HCT116 (cell line): ENCODE results near the gene GPSM3. TPM values are rescaled to one million over a fixed set of nuclear protein-coding genes. Genes with fewer than 3 reads are reported as not detected.

ENCODE experiments used
- ATAC-seq: fragments of 200-7000 bp; cut with Tn5 transposase; 2 replicates; pipeline ENCODE4 v1.9.1; 2020; ENCODE audit warnings: mild to moderate bottlenecking, moderate library complexity
- BruUV-seq: library from RNA; stranded (reverse); fragments of 400-500 nt; replicated peaks from 2 replicates; lab custom pipeline; 2021; lab: Mats Ljungman, UMichigan
- CTCF ChIA-PET: fragments of 300-600 bp; sonication (Branson Sonifier 250); formaldehyde crosslinking; loops from one replicate; lab custom pipeline; 2021; ENCODE audit warnings: antibody characterized with exemption; lab: Charles Lee
- POLR2A ChIA-PET: fragments of 300-600, 350-600 bp; sonication (Branson Sonifier 250); formaldehyde crosslinking; loops from one replicate; lab custom pipeline; 2021; ENCODE audit warnings: antibody characterized with exemption; lab: Charles Lee
- RAD21 ChIA-PET, 2 experiments: fragments of 300-600 bp; sonication (Branson Sonifier 250); formaldehyde crosslinking; loops; one replicate each; lab custom pipeline; 2023; ENCODE audit warnings: low total read pairs in 2 of 2; ENCODE audit not compliant: uncharacterized antibody in 2 of 2, unreplicated experiment in 2 of 2, low non-redundant PET in 1 of 2; lab: Charles Lee
- DNase-seq: peaks from one replicate; pipeline ENCODE4 v3.0.0-alpha.2; 2010; ENCODE audit warnings: low read depth, low spot score
- H2AFZ ChIP-seq: fragments of 200-600 bp; shearing (Covaris generic), sonication (generic); 2 replicates; pipeline ENCODE4 v1.6.1; 2017; ENCODE audit warnings: low read depth, mixed run types, mixed read lengths, antibody characterized with exemption, low read length; ENCODE audit not compliant: poor library complexity, severe bottlenecking
- H3K27ac ChIP-seq: 2 replicates; pipeline ENCODE4 v1.5.1; 2012; ENCODE audit warnings: low read depth, low read length
- H3K27me3 ChIP-seq: fragments of 200-600 bp; sonication (generic); 2 replicates; pipeline ENCODE4 v1.6.1; 2016; ENCODE audit warnings: mixed run types, low read length, mixed read lengths; ENCODE audit not compliant: insufficient read depth
- H3K36me3 ChIP-seq, 2 experiments: fragments of 200-500 bp in 1 of 2; fragments of 200-600 bp in 1 of 2; sonication (Bioruptor generic) in 1 of 2; sonication (generic) in 1 of 2; 2 replicates each; pipeline versions ENCODE4 v1.5.1 to v1.6.1; 2014 to 2016; ENCODE audit warnings: low read length in 2 of 2, inconsistent platforms in 1 of 2, mixed read lengths in 1 of 2, mixed run types in 1 of 2; ENCODE audit not compliant: insufficient read depth in 2 of 2, control insufficient read depth in 1 of 2
- H3K4me1 ChIP-seq, 2 experiments: fragments of 200-600 bp in 1 of 2; sonication (generic) in 1 of 2; 2 replicates each; pipeline versions ENCODE4 v1.5.1 to v1.6.1; 2012 to 2017; ENCODE audit warnings: low read length in 2 of 2, inconsistent platforms in 1 of 2, mild to moderate bottlenecking in 1 of 2, mixed read lengths in 1 of 2, mixed run types in 1 of 2, moderate library complexity in 1 of 2; ENCODE audit not compliant: insufficient read depth in 2 of 2, control insufficient read depth in 1 of 2
- H3K4me2 ChIP-seq: fragments of 200-600 bp; sonication (generic); 2 replicates; pipeline ENCODE4 v1.6.1; 2017; ENCODE audit warnings: mixed run types, low read length, mixed read lengths
- H3K4me3 ChIP-seq, 2 experiments: fragments of 200-600 bp in 1 of 2; sonication (generic) in 1 of 2; replicated peaks in 1 of 2; 2 replicates each; pipeline ENCODE4 v1.5.1; 2011 to 2016; ENCODE audit warnings: low read length in 2 of 2, control low read depth in 1 of 2, low read depth in 1 of 2, mild to moderate bottlenecking in 1 of 2, mixed read lengths in 1 of 2, mixed run types in 1 of 2
- H3K79me2 ChIP-seq: fragments of 200-600 bp; sonication (generic); 2 replicates; pipeline ENCODE4 v1.6.1; 2017; ENCODE audit warnings: mild to moderate bottlenecking, mixed run types, low read length, moderate library complexity, mixed read lengths; ENCODE audit not compliant: insufficient read depth
- H3K9ac ChIP-seq: fragments of 200-600 bp; sonication (generic); 2 replicates; pipeline ENCODE4 v1.6.1; 2016; ENCODE audit warnings: low read length, mixed read lengths
- H3K9me2 ChIP-seq: fragments of 200-600 bp; sonication (generic), shearing (Covaris generic); 2 replicates; pipeline ENCODE4 v1.6.1; 2017; ENCODE audit warnings: mixed run types, mild to moderate bottlenecking, moderate library complexity; ENCODE audit not compliant: insufficient read depth
- H3K9me3 ChIP-seq, 2 experiments: fragments of 200-500 bp in 1 of 2; fragments of 200-600 bp in 1 of 2; sonication (Bioruptor generic) in 1 of 2; sonication (generic) in 1 of 2; 2 replicates each; pipeline ENCODE4 v1.6.1; 2014 to 2017; ENCODE audit warnings: low read length in 2 of 2, mixed read lengths in 2 of 2, inconsistent platforms in 1 of 2, low read depth in 1 of 2, mild to moderate bottlenecking in 1 of 2, mixed run types in 1 of 2, moderate library complexity in 1 of 2; ENCODE audit not compliant: control insufficient read depth in 1 of 2, insufficient read depth in 1 of 2
- H4K20me1 ChIP-seq: fragments of 200-600 bp; sonication (generic), shearing (Covaris generic); 2 replicates; pipeline ENCODE4 v1.6.1; 2017; ENCODE audit warnings: mixed run types, mild to moderate bottlenecking, moderate library complexity; ENCODE audit not compliant: insufficient read depth
- ATF3 ChIP-seq: IDR thresholded peaks from 2 replicates; pipeline ENCODE4 v1.6.1; 2012
- CBX3 ChIP-seq: IDR thresholded peaks from 2 replicates; pipeline ENCODE4 v1.6.1; 2012; ENCODE audit warnings: low read depth
- EGR1 ChIP-seq: IDR thresholded peaks from 2 replicates; pipeline ENCODE4 v1.6.1; 2012; ENCODE audit warnings: low read depth
- ELF1 ChIP-seq: IDR thresholded peaks from 2 replicates; pipeline ENCODE4 v1.6.1; 2012; ENCODE audit warnings: low read depth, borderline replicate concordance
- EZH2 ChIP-seq: fragments of 200-600 bp; sonication (generic); IDR thresholded peaks from 2 replicates; pipeline ENCODE4 v1.6.1; 2017; ENCODE audit warnings: antibody characterized with exemption, mixed run types
- POLR2A ChIP-seq: IDR thresholded peaks from 2 replicates; pipeline ENCODE4 v1.7.0; 2011; ENCODE audit warnings: borderline replicate concordance; ENCODE audit not compliant: insufficient read depth, insufficient read length; ENCODE audit errors: extremely low read depth
- RAD21 ChIP-seq: IDR thresholded peaks from 2 replicates; pipeline ENCODE4 v1.6.1; 2012; ENCODE audit warnings: low read depth, mild to moderate bottlenecking
- SP1 ChIP-seq: IDR thresholded peaks from 2 replicates; pipeline ENCODE4 v1.6.1; 2012; ENCODE audit warnings: low read depth
- ZFX ChIP-seq: fragments of 450-650 bp; IDR thresholded peaks from 2 replicates; pipeline ENCODE4 v1.6.1; 2017
- ZNF274 ChIP-seq: fragments of 200-500 bp; sonication (Bioruptor generic); IDR thresholded peaks from 2 replicates; pipeline ENCODE4 v1.6.1; 2014; ENCODE audit warnings: mild to moderate bottlenecking, low read depth, low read length, inconsistent platforms
- intact Hi-C: fragments of 100-400 bp; cut with micrococcal nuclease; formaldehyde crosslinking; loops from 2 replicates; pipeline ENCODE4 v1.10.0; 2022
- total RNA-seq: library from RNA; stranded (reverse); gene quantifications from one replicate; pipeline ENCODE4 v1.2.1, GENCODE V29; 2021; ENCODE audit not compliant: unreplicated experiment
- TF ChIP-seq, protein P1 (sequence below): IDR thresholded peaks from 2 replicates; pipeline ENCODE4 v1.6.1; 2012; ENCODE audit warnings: low read depth
- TF ChIP-seq, protein P2 (sequence below), 3 experiments: fragments of 200-600 bp in 1 of 3; sonication (generic) in 1 of 3; IDR thresholded peaks in 2 of 3; conservative IDR thresholded peaks in 1 of 3; 2 replicates each; pipeline ENCODE4 v1.5.1; 2012 to 2017; ENCODE audit warnings: low read depth in 2 of 3, low read length in 2 of 3, antibody characterized with exemption in 1 of 3, borderline replicate concordance in 1 of 3, control low read depth in 1 of 3, mild to moderate bottlenecking in 1 of 3, mixed read lengths in 1 of 3, mixed run types in 1 of 3, moderate library complexity in 1 of 3; ENCODE audit not compliant: insufficient read depth in 1 of 3

Gene GPSM3
- total RNA-seq, 1 experiment from 2014 or later: 1.2 TPM

- TF ChIP-seq, protein P1, sequence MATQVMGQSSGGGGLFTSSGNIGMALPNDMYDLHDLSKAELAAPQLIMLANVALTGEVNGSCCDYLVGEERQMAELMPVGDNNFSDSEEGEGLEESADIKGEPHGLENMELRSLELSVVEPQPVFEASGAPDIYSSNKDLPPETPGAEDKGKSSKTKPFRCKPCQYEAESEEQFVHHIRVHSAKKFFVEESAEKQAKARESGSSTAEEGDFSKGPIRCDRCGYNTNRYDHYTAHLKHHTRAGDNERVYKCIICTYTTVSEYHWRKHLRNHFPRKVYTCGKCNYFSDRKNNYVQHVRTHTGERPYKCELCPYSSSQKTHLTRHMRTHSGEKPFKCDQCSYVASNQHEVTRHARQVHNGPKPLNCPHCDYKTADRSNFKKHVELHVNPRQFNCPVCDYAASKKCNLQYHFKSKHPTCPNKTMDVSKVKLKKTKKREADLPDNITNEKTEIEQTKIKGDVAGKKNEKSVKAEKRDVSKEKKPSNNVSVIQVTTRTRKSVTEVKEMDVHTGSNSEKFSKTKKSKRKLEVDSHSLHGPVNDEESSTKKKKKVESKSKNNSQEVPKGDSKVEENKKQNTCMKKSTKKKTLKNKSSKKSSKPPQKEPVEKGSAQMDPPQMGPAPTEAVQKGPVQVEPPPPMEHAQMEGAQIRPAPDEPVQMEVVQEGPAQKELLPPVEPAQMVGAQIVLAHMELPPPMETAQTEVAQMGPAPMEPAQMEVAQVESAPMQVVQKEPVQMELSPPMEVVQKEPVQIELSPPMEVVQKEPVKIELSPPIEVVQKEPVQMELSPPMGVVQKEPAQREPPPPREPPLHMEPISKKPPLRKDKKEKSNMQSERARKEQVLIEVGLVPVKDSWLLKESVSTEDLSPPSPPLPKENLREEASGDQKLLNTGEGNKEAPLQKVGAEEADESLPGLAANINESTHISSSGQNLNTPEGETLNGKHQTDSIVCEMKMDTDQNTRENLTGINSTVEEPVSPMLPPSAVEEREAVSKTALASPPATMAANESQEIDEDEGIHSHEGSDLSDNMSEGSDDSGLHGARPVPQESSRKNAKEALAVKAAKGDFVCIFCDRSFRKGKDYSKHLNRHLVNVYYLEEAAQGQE: no peak
- TF ChIP-seq CBX3 (no peak), EZH2 (no peak), SP1 (no peak)
- TF ChIP-seq, protein P2, sequence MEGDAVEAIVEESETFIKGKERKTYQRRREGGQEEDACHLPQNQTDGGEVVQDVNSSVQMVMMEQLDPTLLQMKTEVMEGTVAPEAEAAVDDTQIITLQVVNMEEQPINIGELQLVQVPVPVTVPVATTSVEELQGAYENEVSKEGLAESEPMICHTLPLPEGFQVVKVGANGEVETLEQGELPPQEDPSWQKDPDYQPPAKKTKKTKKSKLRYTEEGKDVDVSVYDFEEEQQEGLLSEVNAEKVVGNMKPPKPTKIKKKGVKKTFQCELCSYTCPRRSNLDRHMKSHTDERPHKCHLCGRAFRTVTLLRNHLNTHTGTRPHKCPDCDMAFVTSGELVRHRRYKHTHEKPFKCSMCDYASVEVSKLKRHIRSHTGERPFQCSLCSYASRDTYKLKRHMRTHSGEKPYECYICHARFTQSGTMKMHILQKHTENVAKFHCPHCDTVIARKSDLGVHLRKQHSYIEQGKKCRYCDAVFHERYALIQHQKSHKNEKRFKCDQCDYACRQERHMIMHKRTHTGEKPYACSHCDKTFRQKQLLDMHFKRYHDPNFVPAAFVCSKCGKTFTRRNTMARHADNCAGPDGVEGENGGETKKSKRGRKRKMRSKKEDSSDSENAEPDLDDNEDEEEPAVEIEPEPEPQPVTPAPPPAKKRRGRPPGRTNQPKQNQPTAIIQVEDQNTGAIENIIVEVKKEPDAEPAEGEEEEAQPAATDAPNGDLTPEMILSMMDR (IDR thresholded peaks at IDR 0.05 in 2 of 3, conservative IDR thresholded peaks at IDR 0.05 in 1 of 3; ENCODE audit: borderline replicate concordance in 1 of 3, insufficient read depth in 1 of 3, low read depth in 2 of 3, low read length in 2 of 3): no peak
- TF ChIP-seq, all 23 proteins: peak for 0
Measured at GRCh38 chr6:32158052-32158451, 34.4 kb downstream of the GPSM3 start (continued).

DNA sequence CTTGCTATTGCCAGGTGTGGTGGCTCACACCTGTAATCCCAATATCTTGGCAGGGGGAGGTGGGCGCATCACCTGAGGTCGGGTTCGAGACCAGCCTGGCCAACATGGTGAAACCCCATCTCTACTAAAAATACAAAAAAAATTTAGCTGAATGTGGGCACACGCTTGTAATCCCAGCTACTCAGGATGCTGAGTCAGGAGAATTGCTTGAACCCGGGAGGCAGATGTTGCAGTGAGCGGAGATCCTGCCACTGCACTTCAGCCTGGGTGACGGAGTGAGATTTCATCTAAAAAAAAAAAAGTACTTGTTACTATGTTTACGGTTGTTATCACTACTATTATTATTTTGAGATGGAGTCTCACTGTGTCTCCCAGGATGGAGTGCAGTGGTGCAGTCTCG lies 35.6 kb downstream of the GPSM3 start:
- ATAC-seq (no peak), DNase-seq (no peak)
- peaks cover 15 to 17% of the 10 kb centered on the region in 2 experiments; a peak in 3 of 4 replicates for H3K36me3 ChIP-seq
- no peak for TF ChIP-seq RAD21
- no peak for TF ChIP-seq ZFX
- TF ChIP-seq POLR2A: no peak
- TF ChIP-seq ZNF274: no peak
- TF ChIP-seq ATF3: no peak
- no peak for TF ChIP-seq ELF1
- no peak for TF ChIP-seq EGR1
- intact Hi-C loops: no loop called here
- no TSS peak for BruUV-seq
- peaks cover 12 to 25% of the 10 kb centered on the region in 2 experiments for H3K4me1 ChIP-seq
- H3K9me2 ChIP-seq: no peaks in the 10 kb centered on the region
- ChIA-PET CTCF (no interaction called here), POLR2A (no interaction called here), RAD21 (no interaction called here)
- H3K79me2 ChIP-seq: peaks cover 16% of the 10 kb centered on the region
- no peak overlapping the region for H3K27ac ChIP-seq
- no peak overlapping the region for H3K4me2 ChIP-seq
- no peak overlapping the region for H2AFZ ChIP-seq
- no peaks in the 10 kb centered on the region for H4K20me1 ChIP-seq
- H3K9ac ChIP-seq: no peak overlapping the region
- no peak overlapping the region for H3K4me3 ChIP-seq
- H3K27me3 ChIP-seq: no peaks in the 10 kb centered on the region
- H3K9me3 ChIP-seq: no peaks in the 10 kb centered on the region
